ENCODE measurements around the gene MRPL52.

The MRPL52 gene

GRCh38 chr14:22837114-22837749 is 7.5 kb downstream of the MRPL52 start:
- peak overlapping the region; percentile 4; the same call in 1 of the 2 replicates for H3K27ac ChIP-seq
- 0 out of 2 replicates have a peak, but pooled peaks have one; percentile 8 for TF ChIP-seq CTCF (conservative IDR thresholded peaks at IDR 0.05)

GRCh38 chr14:22837750-22838538 is 8.3 kb downstream of the MRPL52 start:
- no peak overlapping the region for H3K27ac ChIP-seq
- TF ChIP-seq CTCF (conservative IDR thresholded peaks at IDR 0.05) = no peak

- no peak for TF ChIP-seq CTCF (conservative IDR thresholded peaks at IDR 0.05)
- H3K27ac ChIP-seq = no peak overlapping the region
Measured at GRCh38 chr14:22838631-22839041, 8.9 kb downstream of the MRPL52 start.

- H3K27ac ChIP-seq = no peak overlapping the region
- no peak for TF ChIP-seq CTCF (conservative IDR thresholded peaks at IDR 0.05)
Measured at GRCh38 chr14:22839159-22839779, 9.6 kb downstream of the MRPL52 start.

- no peak overlapping the region for H3K27ac ChIP-seq
- no peak for TF ChIP-seq CTCF (conservative IDR thresholded peaks at IDR 0.05)
Measured at GRCh38 chr14:22841311-22841710, 11.6 kb downstream of the MRPL52 start.

- H3K27ac ChIP-seq = no peak overlapping the region
Measured at GRCh38 chr14:22841769-22842168, 12.1 kb downstream of the MRPL52 start.

More at GRCh38 chr14:22841769-22842168, 12.1 kb downstream of the MRPL52 start:
- no peak for TF ChIP-seq CTCF (conservative IDR thresholded peaks at IDR 0.05)

Measured in VCaP (cell line).